Neural progenitor cell (in vitro differentiated cells): ENCODE data around the gene OR2F1. TPM values are rescaled to one million over a fixed set of nuclear protein-coding genes. Genes with fewer than 3 reads are reported as not detected.

Source experiments
- DNase-seq: peaks from one replicate; pipeline ENCODE4 v3.0.0-alpha.2; 2016; ENCODE audit warnings: low spot score
- H2AFZ ChIP-seq: fragments of 200-600 bp; sonication (generic); replicated peaks from 2 replicates; pipeline ENCODE4 v1.6.1; 2016; ENCODE audit warnings: antibody characterized with exemption
- H3F3A ChIP-seq: fragments of 200-600 bp; sonication (generic); 2 replicates; pipeline ENCODE4 v1.6.1; 2016; ENCODE audit warnings: antibody characterized with exemption, low read depth
- H3K27ac ChIP-seq: fragments of 200-600 bp; sonication (generic); 2 replicates; pipeline ENCODE4 v1.5.1; 2016; ENCODE audit warnings: mild to moderate bottlenecking
- H3K27me3 ChIP-seq: fragments of 200-600 bp; sonication (generic); 2 replicates; pipeline ENCODE4 v1.6.1; 2016; ENCODE audit warnings: mild to moderate bottlenecking, moderate library complexity
- H3K36me3 ChIP-seq: fragments of 200-600 bp; sonication (generic); 2 replicates; pipeline ENCODE4 v1.5.1; 2016
- H3K4me1 ChIP-seq: fragments of 200-600 bp; sonication (generic); 2 replicates; pipeline ENCODE4 v1.6.1; 2016; ENCODE audit warnings: mixed run types
- H3K4me2 ChIP-seq: fragments of 200-600 bp; sonication (generic); 2 replicates; pipeline ENCODE4 v1.6.1; 2016
- H3K4me3 ChIP-seq: fragments of 200-600 bp; sonication (generic); 2 replicates; pipeline ENCODE4 v1.5.1; 2016
- H3K79me2 ChIP-seq: fragments of 200-600 bp; sonication (generic); 2 replicates; pipeline ENCODE4 v1.6.1; 2016; ENCODE audit warnings: low read depth
- H3K9ac ChIP-seq: fragments of 200-600 bp; sonication (generic); 2 replicates; pipeline ENCODE4 v1.6.1; 2016
- H3K9me3 ChIP-seq: fragments of 200-600 bp; sonication (generic); 2 replicates; pipeline ENCODE4 v1.5.1; 2016; ENCODE audit warnings: low read depth
- H4K20me1 ChIP-seq: fragments of 200-600 bp; sonication (generic); 2 replicates; pipeline ENCODE4 v1.6.1; 2016; ENCODE audit warnings: low read depth
- H3K27ac Mint-ChIP-seq: 3 replicates; pipeline ENCODE4 v1.8.0; 2021; ENCODE audit warnings: mixed read lengths
- H3K27me3 Mint-ChIP-seq: 2 replicates; pipeline ENCODE4 v1.8.0; 2022; ENCODE audit warnings: low read depth, mild to moderate bottlenecking, inconsistent platforms, moderate library complexity, mixed read lengths; ENCODE audit not compliant: insufficient read depth
- H3K36me3 Mint-ChIP-seq: 3 replicates; pipeline ENCODE4 v1.8.0; 2021; ENCODE audit warnings: mixed read lengths
- H3K4me1 Mint-ChIP-seq: 3 replicates; pipeline ENCODE4 v1.8.0; 2021; ENCODE audit warnings: mixed read lengths
- H3K4me3 Mint-ChIP-seq: 3 replicates; pipeline ENCODE4 v1.8.0; 2021; ENCODE audit warnings: mild to moderate bottlenecking, moderate library complexity, mixed read lengths
- H3K9me3 Mint-ChIP-seq: 3 replicates; pipeline ENCODE4 v1.8.0; 2020; ENCODE audit warnings: mixed read lengths
- CTCF ChIP-seq: fragments of 200-600 bp; sonication (generic); IDR thresholded peaks from 2 replicates; pipeline ENCODE4 v1.5.1; 2017; ENCODE audit warnings: antibody characterized with exemption, mild to moderate bottlenecking
- EZH2 ChIP-seq: fragments of 200-600 bp; sonication (generic); IDR thresholded peaks from 2 replicates; pipeline ENCODE4 v1.6.1; 2017; ENCODE audit warnings: antibody characterized with exemption, mild to moderate bottlenecking, moderate library complexity
- EZH2phosphoT487 ChIP-seq: fragments of 200-600 bp; sonication (generic); IDR thresholded peaks from 2 replicates; pipeline ENCODE4 v1.6.1; 2017; ENCODE audit warnings: antibody characterized with exemption
- total RNA-seq: library from RNA; depleted of rRNA; stranded (reverse); fragments of >200 nt; gene quantifications from 2 replicates; pipeline ENCODE4 v1.2.3, GENCODE V29; 2015; ENCODE audit warnings: low replicate concordance

OR2F1 gene
- total RNA-seq, 1 donor from 2014 or later: not detected

DNA sequence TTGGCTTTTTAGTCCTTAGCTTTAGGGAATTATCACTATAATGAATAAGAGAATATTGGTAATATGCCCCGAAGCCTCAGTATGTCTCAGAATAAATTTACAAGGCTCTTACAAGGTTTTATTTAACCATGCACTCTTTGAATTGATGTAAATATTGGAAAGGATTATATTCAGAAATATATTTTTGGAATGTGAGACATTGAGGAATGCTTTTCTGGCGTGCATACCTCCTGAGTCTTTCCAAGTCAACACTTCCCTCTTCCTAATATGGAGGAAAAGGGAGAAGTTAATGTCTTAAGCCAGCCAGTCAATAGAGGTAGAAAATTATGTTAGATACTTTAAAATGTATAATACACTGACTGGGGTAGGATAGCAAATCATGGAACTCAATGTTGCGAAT lies 1.2 kb upstream of the OR2F1 start:
- Histone ChIP-seq H3K4me2 (no peak overlapping the region), H3K9ac (no peak overlapping the region), H4K20me1 (no peaks in the 10 kb centered on the region), H3K4me1 (no peaks in the 10 kb centered on the region), H3K79me2 (no peaks in the 10 kb centered on the region), H3K9me3 (no peaks in the 10 kb centered on the region), H2AFZ (no peak overlapping the region), H3K4me3 (no peak overlapping the region), H3F3A (no peaks in the 10 kb centered on the region), H3K27me3 (no peaks in the 10 kb centered on the region), H3K27ac (no peak overlapping the region), H3K36me3 (no peaks in the 10 kb centered on the region)
- H3K27ac Mint-ChIP-seq: no peak overlapping the region
- TF ChIP-seq EZH2: no peak
- no peak for TF ChIP-seq CTCF
- no peak for TF ChIP-seq EZH2phosphoT487
- DNase-seq: no peak
- H3K4me1 Mint-ChIP-seq: peaks cover 4% of the 10 kb centered on the region
- H3K9me3 Mint-ChIP-seq: peaks cover 2% of the 10 kb centered on the region
- no peaks in the 10 kb centered on the region for H3K36me3 Mint-ChIP-seq
- H3K4me3 Mint-ChIP-seq: no peak overlapping the region
- no peaks in the 10 kb centered on the region for H3K27me3 Mint-ChIP-seq

- peaks cover 7% of the 10 kb centered on the region for H3K4me1 Mint-ChIP-seq
- no peak overlapping the region for H3K4me3 ChIP-seq
- TF ChIP-seq EZH2: no peak
- TF ChIP-seq CTCF: no peak
- no peak for TF ChIP-seq EZH2phosphoT487
- no peaks in the 10 kb centered on the region for H4K20me1 ChIP-seq
- H2AFZ ChIP-seq: no peak overlapping the region
- no peaks in the 10 kb centered on the region for H3K9me3 ChIP-seq
- H3K4me2 ChIP-seq: no peak overlapping the region
- no peaks in the 10 kb centered on the region for H3F3A ChIP-seq
- peaks cover 2% of the 10 kb centered on the region for H3K9me3 Mint-ChIP-seq
- no peaks in the 10 kb centered on the region for H3K27me3 Mint-ChIP-seq
- no peaks in the 10 kb centered on the region for H3K4me1 ChIP-seq
- no peaks in the 10 kb centered on the region for H3K27me3 ChIP-seq
- no peak overlapping the region for H3K27ac ChIP-seq
- H3K36me3 ChIP-seq: no peaks in the 10 kb centered on the region
- no peak overlapping the region for H3K9ac ChIP-seq
- no peak for DNase-seq
- H3K36me3 Mint-ChIP-seq: no peaks in the 10 kb centered on the region
- H3K27ac Mint-ChIP-seq: no peak overlapping the region
- H3K4me3 Mint-ChIP-seq: no peak overlapping the region
- H3K79me2 ChIP-seq: no peaks in the 10 kb centered on the region
Measured at GRCh38 chr7:143954135-143954534, 509 bp upstream of the OR2F1 start.

GRCh38 chr7:143958781-143959180 lies 4.1 kb downstream of the OR2F1 start:
- no peak overlapping the region for H3K27ac Mint-ChIP-seq
- no peak for TF ChIP-seq EZH2phosphoT487
- no peak for TF ChIP-seq EZH2
- TF ChIP-seq CTCF: no peak
- Histone ChIP-seq H3K36me3 (no peaks in the 10 kb centered on the region), H3K4me3 (no peak overlapping the region), H3K9ac (no peak overlapping the region), H3K9me3 (no peaks in the 10 kb centered on the region), H3F3A (no peaks in the 10 kb centered on the region), H4K20me1 (no peaks in the 10 kb centered on the region), H3K79me2 (no peaks in the 10 kb centered on the region), H3K4me2 (no peak overlapping the region), H2AFZ (no peak overlapping the region), H3K4me1 (no peaks in the 10 kb centered on the region), H3K27ac (no peak overlapping the region), H3K27me3 (no peaks in the 10 kb centered on the region)
- H3K27me3 Mint-ChIP-seq: peaks cover 2% of the 10 kb centered on the region
- no peaks in the 10 kb centered on the region for H3K9me3 Mint-ChIP-seq
- peaks cover 7% of the 10 kb centered on the region for H3K4me1 Mint-ChIP-seq
- DNase-seq: no peak
- no peak overlapping the region for H3K4me3 Mint-ChIP-seq
- H3K36me3 Mint-ChIP-seq: no peaks in the 10 kb centered on the region
